GM21423 (cell line): ENCODE measurements around the gene STT3A.

Source experiments
- ATAC-seq: cut with Tn5 transposase; IDR thresholded peaks from one replicate; pipeline ENCODE4 v1.9.1; 2021; ENCODE audit warnings: mild to moderate bottlenecking, moderate library complexity; ENCODE audit not compliant: unreplicated experiment

STT3A gene

GRCh38 chr11:125649465-125650166 lies 57.0 kb downstream of the STT3A start:
- ATAC-seq, result no peak

GRCh38 chr11:125662689-125663088 lies 70.0 kb downstream of the STT3A start:
- ATAC-seq, result no peak

- no peak for ATAC-seq
Measured at GRCh38 chr11:125663910-125664309, 71.3 kb downstream of the STT3A start.

GRCh38 chr11:125667151-125667550 lies 74.5 kb downstream of the STT3A start:
- no peak for ATAC-seq

GRCh38 chr11:125670172-125670571 lies 77.5 kb downstream of the STT3A start:
- no peak for ATAC-seq

GRCh38 chr11:125671561-125671960 lies 78.9 kb downstream of the STT3A start:
- ATAC-seq, result no peak
